GM18873 (cell line): ENCODE measurements around the gene ZDHHC12.
"Not testable (repeated sequence)": the region's sequence is repeated elsewhere in the genome, so short reads cannot be mapped to it uniquely, and the experiment has no call there.

Source experiments
- ATAC-seq: cut with Tn5 transposase; IDR thresholded peaks from one replicate; pipeline ENCODE4 v1.9.1; 2021; ENCODE audit warnings: mild to moderate bottlenecking, moderate library complexity, moderate number of reproducible peaks; ENCODE audit not compliant: unreplicated experiment, low FRiP score

ZDHHC12 gene

DNA sequence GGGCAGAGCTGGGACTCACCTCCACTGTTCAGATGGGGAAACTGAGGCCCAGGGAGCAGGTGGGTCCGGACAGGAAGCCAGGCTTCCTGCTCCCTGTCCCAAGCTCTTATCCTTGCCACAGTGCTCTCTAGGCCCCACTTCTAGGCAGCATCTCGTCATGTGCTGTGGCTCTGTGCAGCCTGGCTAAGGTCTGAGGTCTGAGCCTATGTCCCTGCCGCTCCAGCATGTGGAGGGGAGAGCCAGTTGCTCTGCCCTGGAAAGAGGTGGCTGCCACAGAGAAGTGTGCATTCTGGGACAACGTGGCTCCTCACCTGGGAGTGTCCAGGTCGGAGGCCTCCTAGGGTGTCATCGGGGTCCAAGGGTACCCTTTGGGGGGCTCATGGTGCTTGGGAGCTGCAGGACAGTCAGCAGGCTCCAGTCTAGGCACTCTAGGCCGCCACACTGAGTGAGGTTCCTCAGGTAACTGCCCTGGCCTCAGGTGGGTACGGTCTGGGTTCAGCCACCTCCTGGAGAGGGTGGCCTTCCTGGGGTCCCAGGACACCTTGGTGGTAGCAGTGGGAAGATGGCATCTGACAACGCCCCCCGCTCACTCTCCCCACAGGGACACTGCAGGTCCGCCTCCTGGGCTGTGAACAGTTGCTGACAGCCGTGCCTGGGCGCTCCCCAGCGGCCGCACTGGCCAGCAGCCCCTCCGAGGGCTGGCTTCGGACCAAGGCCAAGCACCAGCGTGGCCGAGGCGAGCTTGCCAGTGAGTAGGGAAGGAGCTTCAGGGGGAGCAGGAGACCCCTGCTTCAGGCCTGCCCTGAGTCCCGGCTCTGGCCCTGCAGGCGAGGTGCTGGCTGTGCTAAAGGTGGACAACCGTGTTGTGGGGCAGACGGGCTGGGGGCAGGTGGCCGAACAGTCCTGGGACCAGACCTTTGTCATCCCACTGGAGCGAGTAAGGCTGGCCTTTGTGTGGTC is 11.2 kb downstream of the ZDHHC12 start:
- no peak for ATAC-seq

GRCh38 chr9:128707446-128707845 is 16.5 kb downstream of the ZDHHC12 start:
- no peak for ATAC-seq

GRCh38 chr9:128706671-128707381 is 17.1 kb downstream of the ZDHHC12 start:
- ATAC-seq = no peak

DNA sequence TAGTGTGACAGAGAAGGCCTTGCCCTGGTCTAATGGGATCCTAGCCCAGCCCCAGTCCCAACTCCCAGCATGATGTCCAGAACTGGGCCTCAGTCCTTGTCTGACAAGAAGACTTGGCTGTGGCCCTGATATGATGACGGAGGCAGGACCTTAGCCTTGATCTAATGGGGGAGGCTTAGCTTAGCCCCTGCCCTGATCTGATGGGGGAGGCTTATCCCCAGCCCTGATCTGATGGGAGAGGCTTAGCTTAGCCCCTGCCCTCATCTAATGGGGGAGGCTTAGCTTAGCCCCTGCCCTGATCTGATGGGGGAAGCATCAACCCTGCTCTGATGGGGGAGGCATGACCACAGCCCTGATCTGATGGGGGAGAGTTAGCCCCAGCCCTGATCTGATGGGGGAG is 17.9 kb downstream of the ZDHHC12 start:
- ATAC-seq = no peak

DNA sequence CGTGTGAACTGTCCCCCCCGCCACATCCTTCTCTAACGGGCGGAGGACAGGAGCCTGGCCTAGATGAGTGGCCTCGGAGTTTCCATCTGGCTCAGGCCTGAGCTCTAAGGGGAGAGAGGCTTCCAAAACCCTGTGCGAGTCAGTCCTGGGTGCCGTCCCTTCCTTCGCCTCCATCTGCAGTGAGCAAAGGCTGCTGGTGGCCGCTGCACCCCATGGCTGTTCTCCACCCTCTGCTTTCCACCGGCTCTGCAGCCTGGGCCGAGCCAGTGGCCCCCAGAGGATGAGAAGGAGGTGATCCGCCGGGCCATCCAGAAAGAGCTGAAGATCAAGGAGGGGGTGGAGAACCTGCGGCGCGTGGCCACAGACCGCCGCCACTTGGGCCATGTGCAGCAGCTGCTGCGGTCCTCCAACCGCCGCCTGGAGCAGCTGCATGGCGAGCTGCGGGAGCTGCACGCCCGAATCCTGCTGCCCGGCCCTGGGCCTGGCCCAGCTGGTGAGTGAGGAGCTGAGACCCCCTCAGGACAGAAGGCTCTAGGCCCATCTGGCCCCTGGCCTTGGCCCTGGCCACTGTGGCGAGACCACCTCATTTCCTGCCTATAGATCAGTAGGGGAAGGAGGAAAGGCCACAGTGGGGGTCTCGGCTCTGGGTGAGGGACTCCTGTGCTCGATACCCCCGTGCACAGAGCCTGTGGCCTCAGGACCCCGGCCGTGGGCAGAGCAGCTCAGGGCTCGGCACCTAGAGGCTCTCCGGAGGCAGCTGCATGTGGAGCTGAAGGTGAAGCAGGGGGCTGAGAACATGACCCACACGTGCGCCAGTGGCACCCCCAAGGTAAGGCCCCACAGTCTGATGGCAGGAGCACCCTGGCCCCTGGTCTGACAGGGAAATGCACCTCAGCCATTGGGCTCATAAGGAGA is 18.6 kb downstream of the ZDHHC12 start:
- ATAC-seq = no peak

- no peak for ATAC-seq
Measured at GRCh38 chr9:128704356-128704670, 19.6 kb downstream of the ZDHHC12 start.

DNA sequence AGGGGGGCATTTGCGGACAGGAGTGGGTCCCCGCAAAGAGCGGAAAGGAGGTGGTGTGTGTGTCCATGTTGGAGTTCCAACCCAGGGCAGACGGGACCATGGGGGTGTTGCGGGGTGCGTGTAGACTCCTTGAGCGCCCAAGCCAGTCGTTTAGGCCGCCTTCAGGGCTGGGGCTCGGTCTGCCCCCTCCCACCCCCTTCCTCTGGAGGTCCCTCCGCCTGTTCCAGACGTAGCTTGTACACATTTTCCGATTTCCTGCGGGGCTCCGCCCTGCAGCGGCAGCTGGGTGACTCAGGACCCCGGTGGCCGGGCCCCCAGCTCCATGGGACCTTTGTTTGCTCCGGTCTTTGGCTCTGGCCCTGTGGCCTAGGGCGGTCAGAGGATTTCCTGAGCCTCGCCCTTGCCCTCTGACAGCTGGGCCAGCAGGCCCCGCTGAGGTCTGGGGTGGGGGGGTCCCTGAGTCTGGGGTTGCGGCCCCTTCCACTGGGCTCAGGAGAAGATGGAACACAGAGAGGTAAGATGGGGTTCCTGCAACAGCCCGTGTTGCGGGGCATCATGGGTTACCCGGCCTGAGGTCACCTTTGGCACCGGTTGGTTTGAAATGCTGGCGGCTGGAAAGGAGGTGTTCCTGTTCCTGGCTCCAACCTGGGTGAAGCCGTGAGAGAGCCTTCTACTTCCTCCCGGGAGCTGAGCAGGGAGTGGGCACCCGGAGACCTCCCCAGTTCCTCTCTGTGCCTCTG is 20.1 kb downstream of the ZDHHC12 start:
- ATAC-seq = no peak

DNA sequence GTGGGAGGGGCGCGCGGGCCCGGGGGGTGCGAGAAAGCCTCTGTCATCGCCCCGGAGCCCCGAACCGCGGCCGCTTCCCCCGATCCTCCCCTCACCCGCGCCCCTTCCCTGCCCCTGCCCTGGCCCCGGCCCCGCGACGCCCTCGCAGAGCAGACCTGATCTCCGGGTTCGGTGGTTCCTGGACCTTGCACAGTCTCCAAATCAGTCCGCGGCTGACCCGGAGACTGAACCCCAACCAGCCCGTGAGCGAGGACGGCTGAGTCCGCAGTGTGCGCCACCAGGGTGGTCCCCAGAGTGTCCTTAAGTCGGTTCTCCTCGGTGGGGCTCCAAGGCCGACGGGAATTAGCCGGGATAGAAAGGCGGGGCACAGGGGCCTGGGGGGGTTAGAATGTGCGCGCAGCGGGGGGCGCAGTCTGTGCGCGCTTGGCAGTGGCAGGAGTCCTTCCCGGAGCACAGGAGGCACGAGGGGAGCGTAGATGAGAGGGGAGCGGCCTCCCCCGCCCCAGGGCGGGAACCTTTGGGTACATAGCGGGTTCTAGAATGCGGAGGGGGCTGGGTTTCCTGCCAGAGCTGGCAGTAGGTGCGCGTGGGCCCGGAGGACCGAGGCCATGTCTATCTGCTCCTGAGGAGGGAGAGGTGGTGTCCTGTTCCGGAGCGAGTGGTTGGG is 20.8 kb downstream of the ZDHHC12 start:
- ATAC-seq = no peak

DNA sequence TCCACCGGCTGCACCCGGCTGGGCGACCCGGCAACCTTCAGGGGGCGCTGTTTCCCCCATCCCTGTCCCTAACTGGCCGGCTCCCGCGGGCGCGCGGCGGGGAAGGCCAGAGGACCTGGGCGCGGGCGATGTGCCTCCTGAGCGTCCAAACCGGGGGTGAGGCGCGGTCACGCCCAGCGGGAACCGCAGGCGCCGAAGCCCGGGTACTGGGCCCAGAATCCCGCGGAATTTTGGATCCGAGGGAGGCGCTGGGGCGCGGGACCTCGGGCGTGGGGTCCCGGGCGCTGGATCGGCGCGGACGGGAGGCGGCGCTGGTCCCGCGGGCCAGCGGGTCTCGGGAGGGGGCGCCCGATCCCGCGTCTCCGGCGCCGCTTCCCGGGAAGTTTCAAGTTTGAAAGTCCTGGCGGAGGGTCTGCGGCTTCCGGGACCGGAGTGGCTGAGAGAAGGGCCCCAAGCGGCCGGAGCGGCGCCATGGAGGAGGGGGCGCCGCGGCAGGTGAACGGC is 21.4 kb downstream of the ZDHHC12 start, which contains the start of gene PKN3:
Gene PKN3, plus strand, starts transcription at position 59 of the 504 bp plus-strand sequence. Its CDS starts 413 bp downstream, at position 472.
- no peak for ATAC-seq

DNA sequence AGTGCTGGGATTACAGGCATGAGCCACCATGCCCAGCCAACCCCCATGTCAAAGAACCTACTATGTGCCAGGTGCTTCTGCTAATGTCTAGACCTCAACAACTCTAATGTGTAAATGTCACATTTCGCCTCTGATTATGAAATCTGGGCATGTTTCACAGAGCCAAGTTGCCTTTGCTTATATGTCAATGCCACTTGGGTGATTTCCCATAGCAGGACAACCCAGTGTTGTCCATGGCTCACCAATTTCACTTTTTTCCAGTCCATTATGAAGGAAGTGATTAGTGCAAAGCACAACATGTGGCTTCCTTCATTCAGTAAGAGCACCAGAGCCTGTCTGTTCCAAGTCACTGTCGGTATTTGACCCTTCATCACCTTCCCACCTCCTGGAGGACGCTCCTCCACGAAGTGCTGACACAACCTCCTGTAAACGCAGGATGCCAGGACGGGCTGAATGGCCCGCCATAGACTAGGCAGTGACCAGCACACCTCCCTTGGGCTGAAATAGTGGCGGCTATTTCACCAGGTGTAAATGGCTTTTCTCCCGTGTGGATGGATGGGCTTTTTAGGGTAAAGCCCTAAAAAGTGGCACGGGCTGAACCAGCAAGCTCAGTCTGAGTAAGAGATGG is 22.6 kb downstream of the ZDHHC12 start:
- no peak for ATAC-seq

GRCh38 chr9:128699096-128699795 is 24.7 kb downstream of the ZDHHC12 start:
- not testable (repeated sequence) for ATAC-seq

- ATAC-seq = no peak
Measured at GRCh38 chr9:128696923-128697707, 26.8 kb downstream of the ZDHHC12 start.

DNA sequence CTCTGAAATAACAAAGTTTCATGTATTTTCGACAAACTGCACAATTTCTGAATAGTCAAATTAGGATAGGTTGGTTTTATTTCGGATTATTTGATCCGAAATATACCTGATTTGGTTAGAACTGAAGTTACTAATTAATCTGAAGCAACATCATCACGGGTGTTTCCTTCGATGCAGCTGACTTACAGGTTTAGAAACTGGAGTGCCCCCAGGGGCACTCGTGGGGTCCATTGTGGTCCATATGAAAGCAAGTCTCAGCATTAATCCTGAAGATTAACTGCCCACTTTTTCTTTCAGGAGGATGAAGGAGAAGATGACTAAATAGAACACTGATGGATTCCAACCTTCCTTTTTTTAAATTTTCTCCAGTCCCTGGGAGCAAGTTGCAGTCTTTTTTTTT is 29.6 kb downstream of the ZDHHC12 start:
- no peak for ATAC-seq

DNA sequence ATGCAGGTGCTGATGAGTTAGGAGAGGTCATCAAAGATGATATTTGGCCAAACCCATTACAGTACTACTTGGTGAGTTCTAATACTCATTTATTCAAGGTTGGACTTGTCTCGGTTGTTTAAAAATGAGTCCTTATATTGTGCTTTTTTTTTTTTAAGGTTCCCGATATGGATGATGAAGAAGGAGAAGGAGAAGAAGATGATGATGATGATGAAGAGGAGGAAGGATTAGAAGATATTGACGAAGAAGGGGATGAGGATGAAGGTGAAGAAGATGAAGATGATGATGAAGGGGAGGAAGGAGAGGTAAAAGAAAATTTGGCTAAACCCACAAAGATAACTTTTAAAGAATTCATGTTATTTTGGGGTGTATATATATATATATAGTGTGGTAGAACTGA is 30.2 kb downstream of the ZDHHC12 start:
- not testable (repeated sequence) for ATAC-seq

DNA sequence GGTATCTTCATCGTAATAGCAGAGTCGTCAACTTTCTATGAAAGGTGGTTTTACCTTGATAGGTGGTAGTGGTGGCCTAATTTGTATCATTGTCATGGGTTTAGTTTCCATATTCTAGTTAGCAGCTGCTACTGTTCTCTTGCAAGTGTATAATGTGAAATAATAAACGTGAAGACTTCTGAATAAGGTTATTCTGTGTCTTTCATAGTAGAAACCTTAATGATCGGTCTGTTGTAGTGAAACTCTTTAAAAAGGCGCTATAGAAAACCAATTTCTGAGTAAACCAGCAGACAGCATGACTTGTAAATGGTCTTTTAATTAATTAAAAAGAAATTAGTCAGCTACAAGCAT is 33.3 kb downstream of the ZDHHC12 start:
- ATAC-seq = no peak

DNA sequence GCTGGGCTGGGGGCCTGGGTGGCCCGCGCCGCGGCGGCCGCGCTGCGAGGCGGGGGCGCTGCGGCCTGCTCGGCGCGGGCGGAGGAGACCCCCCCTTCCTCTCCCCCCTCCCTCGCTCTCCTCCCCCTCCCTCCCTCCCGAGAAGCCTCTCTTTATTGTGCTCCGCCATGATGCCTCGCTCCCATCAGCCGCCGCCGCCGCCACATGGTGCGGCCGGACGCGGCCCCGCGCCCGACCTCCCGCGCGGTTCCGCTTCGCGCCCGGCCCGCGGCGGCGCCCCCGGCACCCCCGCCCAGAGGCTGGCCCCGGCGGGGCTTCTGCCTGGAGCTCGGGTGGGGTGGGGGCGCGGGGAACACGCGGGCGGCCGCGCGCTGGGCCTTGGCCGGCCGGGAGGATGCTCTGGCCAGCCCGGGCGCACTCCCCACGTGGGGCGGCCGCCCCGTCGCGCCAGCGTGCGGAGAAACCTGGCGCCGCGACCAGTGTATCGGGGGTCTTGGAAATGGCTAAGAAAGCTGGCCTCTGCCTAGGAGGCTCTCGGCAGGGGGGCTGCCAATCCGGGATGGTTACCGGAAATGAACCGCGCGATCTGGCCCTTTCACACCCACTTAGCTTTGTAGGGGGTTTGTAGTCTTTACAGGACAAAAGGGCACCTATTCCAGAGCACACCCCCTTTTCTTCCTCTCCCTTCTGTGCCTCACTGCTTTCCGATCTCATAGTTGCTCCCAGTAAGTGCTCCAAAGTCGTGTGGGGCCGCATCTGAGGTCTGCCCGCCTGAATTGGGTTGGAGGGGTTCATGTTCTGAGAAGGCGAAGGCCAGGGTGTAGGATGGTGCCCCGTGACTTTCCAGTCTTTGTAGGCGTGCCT is 33.9 kb downstream of the ZDHHC12 start:
- ATAC-seq = no peak
